Spleen (tissue), 7 donors: ENCODE measurements around the gene PPP1R3F.
A peak's percentile ranks its signal among the peaks of the same experiment; 100 is the strongest.

Source experiments
- CTCF ChIP-seq, 11 experiments: fragments of 200-600 bp in 7 of 11; fragments of 450-650 bp in 4 of 11; sonication (generic) in 4 of 11; IDR thresholded peaks in 8 of 11; conservative IDR thresholded peaks in 3 of 11; 1 replicate in 7 of 11; 2 replicates in 4 of 11; pipeline versions ENCODE4 v1.4.0 to v1.8.0; 2016 to 2021; ENCODE audit warnings: antibody characterized with exemption in 11 of 11, inconsistent platforms in 4 of 11, mild to moderate bottlenecking in 1 of 11
- POLR2A ChIP-seq, 3 donors: fragments of 450-650 bp; IDR thresholded peaks; one replicate each; pipeline ENCODE4 v1.5.1; 2017; ENCODE audit warnings: antibody characterized with exemption in 3 of 3, mild to moderate bottlenecking in 1 of 3
- POLR2AphosphoS5 ChIP-seq, 3 donors: sonication (generic); formaldehyde crosslinking; IDR thresholded peaks; one replicate each; pipeline ENCODE4 v1.5.1; 2017; ENCODE audit warnings: antibody characterized with exemption in 3 of 3
- donor health status: DM: no; HTN: no; CAD: no; lungs with moderate emphysema.
- donor health status: DM: no; HTN: no; CAD: no.
- donor health status: DM: no; HTN: no; CAD: no.

- TF ChIP-seq POLR2A (IDR thresholded peaks at IDR 0.05) (peak in 1 of 3 donors; percentile 29), CTCF (IDR thresholded peaks at IDR 0.05 in 8 of 11, conservative IDR thresholded peaks at IDR 0.05 in 3 of 11) (no peak), POLR2AphosphoS5 (IDR thresholded peaks at IDR 0.05) (peak; percentile 81 to 85 (median 83))
These were observed at the start of gene PPP1R3F for GRCh38 chrX:49269767-49270248.
